NCI-H2196 (cell line): ENCODE data around the gene NEK11.
"Not testable (repeated sequence)": the region's sequence is repeated elsewhere in the genome, so short reads cannot be mapped to it uniquely, and the experiment has no call there.

ENCODE experiments used
- DNase-seq: peaks from one replicate; lab custom pipeline; 2025; ENCODE audit not compliant: unreplicated experiment; lab: John Stamatoyannopoulos, UW

Gene NEK11

DNA sequence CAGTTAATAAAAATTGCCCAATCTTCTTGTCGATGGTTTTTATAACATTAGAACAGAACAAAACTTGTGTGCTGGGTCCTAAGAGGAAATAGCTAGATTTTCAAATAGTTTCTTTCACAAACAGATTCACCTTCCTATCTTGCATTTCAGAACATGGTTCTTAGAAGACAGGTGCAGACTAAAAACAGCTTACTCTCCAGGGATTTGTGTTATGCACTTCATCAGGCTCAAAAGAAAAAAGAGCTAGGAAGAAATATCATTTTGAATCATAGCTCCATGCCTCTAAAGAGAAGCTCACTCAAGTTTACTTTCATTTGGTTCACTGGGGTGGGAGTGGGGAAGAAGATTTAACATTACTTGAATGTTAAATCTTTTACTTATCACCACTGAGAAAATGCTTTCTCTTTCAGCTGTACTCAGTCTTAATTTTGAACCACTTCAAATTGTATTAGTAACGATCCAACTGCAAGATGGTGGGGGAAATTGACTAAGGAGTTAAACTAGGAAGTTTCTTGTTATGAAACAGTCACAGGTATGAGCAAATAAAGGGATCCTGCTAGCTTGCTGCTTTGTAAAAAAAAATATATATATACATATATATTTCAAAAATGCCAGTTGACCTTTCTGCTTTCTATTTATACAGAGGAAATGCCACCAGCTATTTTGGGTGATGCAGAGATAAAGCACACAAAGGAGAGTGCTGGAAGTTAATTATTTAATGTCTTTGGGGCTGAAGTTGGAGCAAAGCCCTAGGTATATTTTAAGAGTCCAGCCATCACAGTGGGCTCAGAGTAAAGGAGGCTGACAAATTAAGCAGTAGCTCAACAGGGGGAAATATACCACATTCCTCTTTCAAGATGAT, 326.6 kb downstream of the NEK11 start:
- DNase-seq, result no peak

DNA sequence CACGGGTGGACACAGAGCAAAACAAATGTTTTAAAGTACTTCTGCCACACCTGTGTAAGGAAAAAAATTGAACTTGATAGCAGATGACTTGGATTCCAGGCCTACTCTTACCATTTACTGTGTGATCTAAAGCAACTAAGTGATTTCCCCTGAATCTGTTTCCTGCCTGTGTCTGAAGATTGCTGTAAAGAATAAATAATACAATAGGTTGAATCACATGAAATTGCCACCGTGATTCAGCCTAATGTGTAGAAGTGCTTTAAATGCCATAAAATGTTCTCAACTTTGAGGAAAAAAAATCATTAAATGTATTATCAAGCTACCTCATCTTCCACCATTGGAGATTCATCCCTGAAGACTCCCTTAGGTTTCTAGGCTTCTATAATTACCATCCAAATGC, 327.3 kb downstream of the NEK11 start:
- no peak for DNase-seq

DNA sequence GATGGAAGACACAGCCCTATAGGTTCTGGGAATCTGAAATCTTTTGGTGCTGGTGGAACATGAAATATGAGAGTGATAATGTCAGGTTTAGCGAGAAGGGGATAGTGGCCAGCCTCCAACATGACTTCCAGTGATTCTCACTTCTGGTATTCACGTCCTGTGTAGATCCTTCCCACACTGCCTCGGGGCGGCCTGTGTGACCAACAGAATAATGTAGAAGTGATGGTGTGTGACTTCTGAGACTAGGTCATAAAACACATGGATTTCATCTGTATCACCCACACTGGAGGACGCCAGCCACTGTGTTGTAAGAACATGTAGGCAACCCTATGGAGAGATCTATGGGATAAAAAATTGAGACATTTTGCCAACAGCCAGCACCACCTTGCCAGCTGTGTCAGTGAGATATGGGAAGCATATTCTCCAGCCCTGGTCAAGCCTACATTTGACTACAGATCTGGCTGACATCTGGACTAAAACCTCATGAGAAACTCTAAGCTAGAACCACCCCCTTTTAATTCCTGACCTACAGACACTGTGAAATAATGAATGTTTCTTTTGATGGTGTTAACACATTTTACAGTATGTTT, 329.4 kb downstream of the NEK11 start:
- DNase-seq, result no peak

DNA sequence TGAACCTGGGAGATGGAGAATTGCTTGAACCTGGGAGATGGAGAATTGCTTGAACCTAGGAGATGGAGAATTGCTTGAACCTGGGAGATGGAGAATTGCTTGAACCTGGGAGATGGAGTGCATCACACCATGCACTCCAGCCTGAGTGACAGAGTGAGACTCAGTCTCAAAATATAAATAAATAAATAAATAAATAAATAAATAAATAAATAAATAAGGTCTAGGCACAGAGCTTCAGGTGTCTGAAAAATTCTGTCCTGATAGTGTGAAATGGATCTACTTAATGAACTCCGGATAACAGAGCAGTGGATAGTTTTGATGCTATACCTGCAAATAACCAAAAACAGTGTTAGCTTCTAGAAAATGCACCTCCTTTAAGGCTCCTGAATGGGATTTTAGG, 330.6 kb downstream of the NEK11 start:
- DNase-seq, result no peak

DNA sequence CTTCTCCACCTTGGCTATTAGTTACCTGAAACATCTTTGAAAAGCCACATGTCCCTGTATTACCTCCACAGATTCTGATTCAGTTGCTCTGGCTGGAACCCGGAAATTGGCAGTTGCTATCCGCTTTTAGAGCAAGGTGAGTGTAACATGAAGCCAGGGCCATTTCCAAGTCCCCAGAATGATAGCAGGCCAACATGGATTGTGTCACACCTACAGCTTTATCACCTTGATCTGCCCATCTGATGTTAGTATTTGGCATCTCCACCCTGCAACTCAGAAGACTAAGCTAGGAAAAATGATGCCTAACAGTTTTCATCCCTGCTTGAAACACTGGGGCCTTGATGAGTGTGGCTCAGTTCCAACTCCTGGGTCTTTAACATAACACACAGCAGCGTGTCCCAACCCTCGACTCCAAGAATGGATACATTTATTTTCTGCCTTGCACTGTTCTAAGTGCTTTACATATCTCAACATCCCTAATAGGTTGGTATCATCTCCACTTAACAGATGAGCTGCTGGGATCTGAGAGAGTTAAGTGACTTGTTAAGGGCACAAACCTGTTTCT, 333.6 kb downstream of the NEK11 start:
- no peak for DNase-seq

DNA sequence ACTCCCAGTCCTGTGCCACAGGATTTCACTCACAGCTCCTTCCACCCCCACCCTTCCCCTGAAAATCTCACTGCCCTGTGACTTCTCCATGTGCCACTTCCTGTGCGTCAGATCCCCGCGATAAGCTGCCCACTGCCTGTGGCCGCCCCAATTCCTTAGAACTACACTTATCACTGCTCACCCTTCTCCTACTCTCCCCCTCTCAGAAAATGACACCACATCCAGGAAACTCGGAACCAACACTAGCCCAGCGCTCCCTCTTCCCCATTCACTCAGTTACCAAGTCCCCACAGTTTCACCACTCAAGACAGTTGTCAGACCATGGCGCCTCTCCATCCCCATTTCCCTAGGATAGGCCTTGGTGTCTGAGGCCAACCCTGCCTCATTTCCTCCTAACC, 334.4 kb downstream of the NEK11 start:
- DNase-seq, result not testable (repeated sequence)

DNA sequence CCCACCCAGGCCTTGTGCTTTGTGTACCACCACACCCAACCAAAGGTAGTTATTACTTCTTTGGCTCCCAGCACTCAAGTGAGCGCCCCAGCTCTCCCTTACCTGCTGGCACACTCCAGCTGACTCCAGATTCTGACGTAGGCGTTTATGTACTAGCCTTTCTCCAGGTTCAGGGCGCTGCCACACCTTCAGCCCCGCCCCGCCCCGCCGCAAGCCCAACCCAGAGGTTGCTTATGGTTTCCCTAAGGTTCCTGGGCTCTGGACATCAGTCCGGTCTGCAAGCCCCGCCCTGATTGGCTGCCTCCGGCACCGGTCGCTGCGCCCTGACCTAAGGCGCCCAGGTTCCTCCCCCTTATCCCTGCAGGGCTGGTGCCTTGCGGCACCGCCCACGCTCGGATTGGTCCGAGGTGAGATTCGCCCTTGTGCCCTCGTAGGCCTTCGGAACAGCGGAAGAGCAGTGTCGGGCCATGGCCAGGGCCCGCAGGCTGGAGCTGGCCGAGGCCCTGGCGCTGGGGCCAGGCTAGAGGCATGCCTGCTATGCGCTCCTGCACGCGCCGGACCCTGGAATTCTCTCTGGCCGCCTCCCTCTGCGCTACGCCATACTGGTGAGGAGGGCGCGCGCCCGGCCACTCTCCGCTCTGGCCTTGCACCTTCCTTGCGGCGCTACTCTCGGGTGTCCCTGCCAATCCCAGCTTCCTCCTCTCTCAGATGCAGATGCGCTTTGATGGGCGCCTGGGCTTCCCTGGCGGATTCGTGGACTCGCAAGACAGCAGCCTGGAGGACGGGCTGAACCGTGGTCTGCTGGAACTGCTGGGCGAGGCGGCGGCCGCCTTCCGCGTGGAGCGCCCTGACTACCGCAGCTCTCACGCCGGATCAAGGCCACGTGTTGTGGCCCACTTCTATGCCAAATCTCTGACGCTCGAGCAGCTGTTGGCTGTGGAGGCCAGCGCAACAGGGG, 335.1 kb downstream of the NEK11 start:
- peak; percentile 99 for DNase-seq

DNA sequence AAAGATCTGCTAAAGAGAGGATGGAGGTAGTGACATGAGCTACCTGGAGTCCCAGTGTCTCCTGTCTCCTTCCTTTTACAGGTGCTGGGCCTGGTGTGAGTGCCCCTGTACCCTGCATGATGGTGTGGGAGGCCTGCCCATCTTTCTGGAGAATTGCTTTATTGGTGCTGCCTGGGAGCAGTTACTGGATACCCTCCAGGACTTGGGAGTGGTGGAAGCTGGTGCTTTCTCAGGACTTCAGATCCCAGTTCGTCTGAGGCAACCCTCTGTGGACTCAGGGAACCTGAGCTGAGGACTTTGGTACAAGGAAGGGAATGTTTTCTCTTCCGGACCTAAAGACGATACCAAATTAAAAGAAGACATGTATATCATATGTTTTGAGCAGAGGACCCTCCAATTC, 336.6 kb downstream of the NEK11 start:
- DNase-seq, result no peak

DNA sequence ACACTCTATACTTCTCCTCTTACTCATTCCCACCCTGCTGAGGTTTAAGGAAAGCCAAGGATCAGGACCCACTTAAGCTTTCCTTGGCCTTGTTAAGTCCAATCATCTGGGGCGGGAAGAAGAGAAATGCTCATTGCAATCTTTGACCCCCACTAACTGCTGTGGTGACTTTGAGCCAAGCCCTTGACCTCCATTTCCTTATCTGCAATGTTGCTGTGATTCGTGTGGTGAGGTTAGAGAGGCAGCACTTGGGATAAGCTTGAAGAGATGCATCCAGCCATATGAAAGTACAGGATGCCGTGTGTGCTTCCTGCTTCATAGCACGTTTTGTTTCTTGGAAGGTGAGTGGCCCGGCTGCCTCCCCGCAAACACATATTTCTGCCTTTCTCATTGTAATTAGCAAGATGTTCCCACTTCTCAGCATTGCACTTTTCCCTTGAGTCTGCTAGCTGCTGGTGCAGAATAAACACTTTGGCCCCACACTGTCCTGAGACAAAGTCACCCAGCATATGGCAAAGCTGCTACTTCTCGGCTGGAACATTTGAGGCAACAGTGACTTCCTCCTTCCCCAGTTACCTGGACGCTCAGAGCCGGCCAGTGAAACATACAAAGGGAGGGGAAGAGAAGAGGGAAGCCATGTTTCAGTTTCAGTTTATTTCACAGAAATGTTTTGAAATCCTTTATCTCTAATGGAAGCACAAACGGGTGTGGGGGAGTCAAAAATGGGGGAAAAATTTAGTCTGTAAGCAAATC, 344.4 kb downstream of the NEK11 start:
- DNase-seq, result no peak

DNA sequence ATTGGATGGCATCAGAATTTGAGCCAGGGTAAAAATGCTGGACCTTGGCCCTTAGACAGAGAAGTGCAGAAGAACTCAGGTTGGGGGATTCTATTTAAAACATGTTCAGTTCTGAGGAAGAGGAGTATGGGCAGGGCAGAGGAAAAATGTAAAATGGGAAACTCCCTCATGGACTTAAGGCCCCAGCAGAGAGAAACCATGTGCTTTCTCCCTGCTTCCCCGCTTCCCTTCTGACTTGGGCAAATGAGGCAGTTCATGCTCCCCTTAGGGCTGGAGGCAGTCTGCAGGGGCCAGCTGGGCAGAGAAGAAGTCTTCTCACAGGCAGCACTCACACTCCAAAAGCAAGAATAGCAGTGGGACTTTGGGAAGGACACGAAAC, 345.0 kb downstream of the NEK11 start:
- no peak for DNase-seq

DNA sequence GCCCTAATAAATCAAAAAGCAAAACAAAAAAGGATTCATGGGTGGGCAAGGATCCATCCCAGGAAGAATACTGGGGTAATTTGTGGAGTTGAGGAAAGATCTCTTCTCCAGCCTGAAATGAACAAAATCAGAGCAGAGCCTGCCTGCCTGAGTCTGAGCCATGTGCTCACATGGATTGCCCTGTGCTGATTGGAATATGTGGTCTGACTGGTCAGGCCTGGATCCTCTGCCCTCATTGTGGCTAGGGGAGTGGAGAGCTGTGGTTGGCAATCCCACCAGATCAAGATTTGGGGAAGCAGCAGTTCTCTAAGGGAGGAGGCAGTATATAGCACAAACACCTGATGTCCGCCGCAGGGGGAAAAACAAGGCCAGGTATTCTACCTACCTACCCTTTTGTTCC, 348.1 kb downstream of the NEK11 start:
- DNase-seq, result no peak

DNA sequence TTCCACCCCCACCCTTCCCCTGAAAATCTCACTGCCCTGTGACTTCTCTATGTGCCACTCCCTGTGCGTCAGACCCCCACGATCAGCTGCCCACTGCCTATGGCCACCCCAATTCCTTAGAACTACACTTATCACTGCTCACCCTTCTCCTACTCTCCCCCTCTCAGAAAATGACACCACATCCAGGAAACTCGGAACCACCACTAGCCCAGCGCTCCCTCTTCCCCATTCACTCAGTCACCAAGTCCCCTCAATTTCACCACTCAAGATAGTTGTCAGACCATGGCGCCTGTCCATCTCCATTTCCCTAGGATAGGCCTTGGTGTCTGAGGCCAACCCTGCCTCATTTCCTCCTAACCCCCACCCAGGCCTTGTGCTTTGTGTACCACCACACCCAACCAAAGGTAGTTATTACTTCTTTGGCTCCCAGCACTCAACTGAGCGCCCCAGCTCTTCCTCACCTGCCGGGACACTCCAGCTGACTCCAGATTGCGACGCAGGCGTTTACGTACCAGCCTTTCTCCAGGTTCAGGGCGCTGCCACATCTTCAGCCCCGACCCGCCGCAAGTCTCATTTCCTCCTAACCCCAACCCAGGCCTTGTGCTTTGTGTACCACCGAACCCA, 354.3 kb downstream of the NEK11 start:
- not testable (repeated sequence) for DNase-seq

DNA sequence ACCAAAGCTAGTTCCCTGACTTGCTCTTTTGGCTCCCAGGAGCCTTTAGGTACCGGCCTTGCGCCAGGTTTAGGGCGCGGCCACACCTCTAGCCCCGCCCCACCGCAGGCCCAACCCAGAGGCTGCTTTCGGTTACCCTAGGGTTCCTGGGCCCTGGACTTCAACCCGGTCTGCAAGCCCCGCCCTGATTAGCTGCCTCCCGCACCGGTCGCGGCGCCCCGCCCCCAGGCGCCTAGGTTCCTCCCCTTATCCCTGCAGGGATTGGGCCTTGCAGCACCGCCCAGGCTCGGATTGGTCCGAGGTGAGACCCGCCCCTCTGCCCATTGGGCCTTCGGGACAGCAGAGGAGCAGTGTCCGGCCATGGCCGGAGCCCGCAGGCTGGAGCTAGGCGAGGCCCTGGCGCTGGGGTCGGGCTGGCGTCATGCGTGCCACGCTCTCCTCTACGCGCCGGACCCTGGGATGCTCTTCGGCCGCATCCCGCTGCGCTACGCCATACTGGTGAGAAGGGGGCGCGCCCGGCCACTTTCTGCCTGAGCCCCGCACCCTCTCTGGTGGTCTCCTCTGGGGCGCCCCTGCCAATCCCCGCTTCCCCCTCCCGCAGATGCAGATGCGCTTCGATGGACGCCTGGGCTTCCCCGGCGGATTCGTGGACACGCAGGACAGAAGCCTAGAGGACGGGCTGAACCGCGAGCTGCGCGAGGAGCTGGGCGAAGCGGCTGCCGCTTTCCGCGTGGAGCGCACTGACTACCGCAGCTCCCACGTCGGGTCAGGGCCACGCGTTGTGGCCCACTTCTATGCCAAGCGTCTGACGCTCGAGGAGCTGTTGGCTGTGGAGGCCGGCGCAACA, 355.0 kb downstream of the NEK11 start, which contains the start of gene NUDT16:
NUDT16 (plus strand) TSS at position 330 of the 847 bp plus-strand sequence; CDS start at position 361, 31 bp downstream.
- DNase-seq, result peak; percentile 100

DNA sequence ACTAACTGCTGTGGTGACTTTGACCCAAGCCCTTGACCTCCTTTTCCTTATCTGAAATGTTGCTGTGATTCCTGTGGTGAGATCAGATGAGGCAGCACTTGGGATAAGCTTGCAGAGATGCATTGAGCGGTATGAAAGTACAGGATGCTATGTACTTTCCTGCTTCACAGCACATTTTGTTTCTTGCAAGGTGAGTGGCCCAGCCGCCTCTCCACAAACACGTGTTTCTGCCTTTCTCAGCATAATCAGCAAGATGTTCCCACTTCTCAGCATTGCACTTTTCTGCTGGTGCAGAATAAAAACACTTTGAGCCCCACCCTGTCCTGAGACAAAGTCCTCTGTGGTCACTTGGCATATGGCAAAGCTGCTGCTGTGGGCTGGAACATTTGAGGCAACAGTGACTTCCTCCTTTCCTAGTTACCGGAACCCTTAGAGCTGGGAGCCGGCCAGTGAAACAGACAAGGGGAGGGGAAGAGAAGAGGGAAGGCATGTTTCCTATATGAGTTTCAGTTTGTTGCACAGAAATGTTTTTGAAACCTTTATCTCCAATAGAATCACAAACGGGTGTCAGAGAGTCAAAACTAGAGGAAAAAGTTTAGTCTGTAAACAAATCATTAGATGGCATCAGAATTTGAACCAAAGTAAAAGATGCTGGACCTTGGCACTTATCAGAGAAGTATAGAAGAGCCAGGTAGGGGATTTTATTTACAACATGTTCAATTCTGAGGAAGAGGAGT, 359.9 kb downstream of the NEK11 start:
- no peak for DNase-seq

DNA sequence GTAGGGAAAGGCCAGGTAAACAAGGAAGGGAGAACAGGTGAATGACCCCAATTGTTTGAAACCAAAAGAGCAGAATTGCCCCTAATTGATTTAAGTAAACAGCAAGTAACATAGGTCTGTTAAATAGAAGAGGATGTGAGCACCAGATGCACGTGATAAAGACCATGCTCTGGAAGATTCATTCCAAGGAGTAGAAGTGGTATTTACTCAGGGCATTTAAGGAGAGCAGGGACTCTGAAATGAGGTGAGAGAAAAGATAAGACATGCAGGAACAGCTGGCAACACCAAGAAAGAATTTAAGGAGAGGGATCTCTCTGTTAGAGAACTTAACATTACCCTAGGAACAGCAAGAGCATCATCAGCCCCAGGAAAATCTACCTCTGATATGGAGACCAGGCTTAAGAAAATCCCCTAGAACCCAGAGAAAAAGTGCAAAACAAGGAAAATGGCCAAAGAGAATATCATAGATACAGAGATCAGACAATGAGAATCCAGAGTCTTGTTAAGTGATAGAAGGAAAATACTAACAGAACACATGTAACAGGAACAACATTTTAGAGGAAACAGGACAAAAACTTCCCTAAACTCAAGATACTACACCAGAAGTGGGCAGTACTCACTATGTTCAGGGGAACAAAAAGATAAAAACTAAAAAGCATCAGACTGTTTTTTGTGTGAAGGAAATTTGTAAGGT, 361.3 kb downstream of the NEK11 start:
- DNase-seq, result no peak

DNA sequence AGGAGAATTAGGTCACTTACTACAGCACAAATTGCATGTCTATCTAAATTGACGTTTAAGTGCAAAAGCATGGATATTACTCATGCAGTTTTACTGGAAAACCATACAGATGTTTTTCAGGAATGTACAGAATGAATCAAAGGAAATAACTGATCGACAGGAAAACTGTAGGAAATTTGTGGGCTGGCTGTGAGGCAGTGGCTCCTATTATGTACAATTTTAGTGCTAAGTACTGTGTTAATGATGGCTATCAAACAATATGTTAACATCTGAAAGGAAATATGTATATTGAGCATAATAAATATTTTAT, 361.8 kb downstream of the NEK11 start:
- DNase-seq, result no peak

DNA sequence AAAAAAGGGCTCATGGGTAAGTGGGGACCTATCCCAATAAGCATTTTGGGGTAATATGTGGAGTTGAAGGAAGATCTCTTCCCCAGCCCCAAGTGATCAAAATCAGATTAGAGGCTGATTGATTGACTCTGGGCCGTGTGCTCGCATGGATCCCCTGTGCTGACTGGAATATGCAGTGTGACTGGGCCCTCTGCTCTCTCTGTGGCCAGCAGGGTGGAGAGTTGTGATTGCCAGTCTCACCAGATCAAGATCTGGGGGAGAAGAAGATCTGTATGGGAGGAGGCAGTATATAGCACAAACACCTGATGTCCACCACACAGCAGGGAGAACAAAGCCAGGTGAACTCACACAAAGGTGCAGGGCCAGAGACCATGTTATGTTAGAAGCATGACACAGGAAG, 363.7 kb downstream of the NEK11 start:
- no peak for DNase-seq

DNA sequence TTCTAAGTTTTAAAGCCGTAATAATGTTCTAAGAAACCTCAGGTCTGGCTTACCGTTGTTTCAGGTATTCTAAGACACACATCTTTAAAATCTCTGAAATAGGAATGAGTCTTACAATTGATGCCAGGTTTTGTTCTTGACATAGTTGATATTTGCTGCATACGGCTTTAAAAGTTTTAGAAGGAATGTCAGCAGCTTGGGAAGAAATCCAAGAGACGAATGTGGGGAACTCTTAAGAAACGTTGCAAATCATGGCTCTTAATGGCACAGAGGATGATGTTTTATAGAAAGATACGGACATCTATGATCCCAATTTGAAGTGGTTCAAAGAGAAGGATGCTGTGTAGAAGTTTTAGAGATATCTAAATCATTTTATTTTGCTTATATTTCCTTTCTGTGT, 366.4 kb downstream of the NEK11 start:
- DNase-seq, result no peak
